ENCODE data around the gene SLC15A4. TPM values are rescaled to one million over a fixed set of nuclear protein-coding genes. Genes with fewer than 3 reads are reported as not detected.

SLC15A4 gene
- polyA plus RNA-seq, 3 donors from 2014 or later, result 36.3 to 39.2 (median 39.0) TPM

DNA sequence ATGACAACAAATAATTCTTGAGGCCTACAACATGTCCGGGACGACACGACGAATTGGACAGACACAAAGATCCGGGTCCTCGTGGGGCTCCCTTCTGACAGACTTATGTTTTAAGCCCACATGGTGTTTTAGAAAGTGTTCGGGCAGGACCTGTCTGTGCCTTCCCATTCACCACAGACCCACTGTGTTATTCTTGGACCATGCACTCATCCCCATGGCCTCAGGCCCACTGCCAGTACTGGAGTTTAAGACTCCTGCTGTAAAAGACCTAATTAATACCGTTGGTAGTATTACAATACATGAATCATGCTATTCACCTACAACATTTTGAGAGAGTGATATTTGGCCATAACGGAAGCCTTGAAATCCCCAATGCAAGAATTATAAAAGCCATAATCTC, 20.0 kb downstream of the SLC15A4 start:
- H3K4me3 Mint-ChIP-seq, result no peak overlapping the region
- H3K9me3 Mint-ChIP-seq, result peaks cover 0 to 4% (median 0%) of the 10 kb centered on the region in 6 donors
- H3K36me3 Mint-ChIP-seq, result peaks cover 47 to 66% (median 50%) of the 10 kb centered on the region in 3 donors
- peaks cover 51 to 75% of the 10 kb centered on the region in 2 donors for H3K4me1 Mint-ChIP-seq
- DNase-seq, result no peak
- peak overlapping the region in 5 of 6 donors; percentile 3 to 100 (median 56) for H3K27ac Mint-ChIP-seq
- H3K27me3 Mint-ChIP-seq (ENCODE audit: low read depth in 3 of 3), result peaks cover 7 to 12% (median 10%) of the 10 kb centered on the region in 3 donors

DNA sequence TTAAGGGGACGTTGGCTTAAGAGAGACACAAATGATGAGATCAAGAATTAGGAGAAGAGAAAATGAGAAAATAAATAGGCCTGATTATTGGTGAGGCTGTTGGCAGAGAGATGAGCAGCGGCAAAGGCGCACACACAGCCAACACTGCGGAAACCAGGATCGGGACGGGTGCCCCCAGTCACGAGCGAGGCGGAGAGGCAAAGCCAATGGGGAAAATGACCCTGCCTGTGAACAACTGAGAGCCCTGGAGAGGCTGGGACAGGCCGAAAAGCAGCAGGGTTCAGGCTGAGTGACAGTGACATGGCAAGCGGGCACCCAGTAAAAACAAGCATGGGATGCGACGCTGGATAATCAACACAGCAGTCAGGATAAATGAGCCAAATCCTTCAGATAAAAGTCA, 21.0 kb downstream of the SLC15A4 start:
- Mint-ChIP-seq H3K9me3 (peaks cover 0 to 4% (median 0%) of the 10 kb centered on the region in 6 donors), H3K27ac (peak overlapping the region; percentile 46 to 100 (median 78)), H3K36me3 (peaks cover 53 to 69% (median 58%) of the 10 kb centered on the region in 3 donors), H3K4me1 (peaks cover 57 to 75% of the 10 kb centered on the region in 2 donors), H3K27me3 (ENCODE audit: low read depth in 3 of 3) (peaks cover 10 to 15% (median 14%) of the 10 kb centered on the region in 3 donors), H3K4me3 (no peak overlapping the region)
- no peak for DNase-seq

- Mint-ChIP-seq H3K27me3 (ENCODE audit: low read depth in 3 of 3) (peaks cover 16 to 22% (median 21%) of the 10 kb centered on the region in 3 donors), H3K4me3 (no peak overlapping the region), H3K27ac (peak overlapping the region; percentile 46 to 100 (median 78)), H3K9me3 (peaks cover 0 to 4% (median 0%) of the 10 kb centered on the region in 6 donors), H3K36me3 (peaks cover 55 to 74% (median 63%) of the 10 kb centered on the region in 3 donors), H3K4me1 (peaks cover 62 to 80% of the 10 kb centered on the region in 2 donors)
- no peak for DNase-seq
Measured at GRCh38 chr12:128801879-128802391, 21.8 kb downstream of the SLC15A4 start.

DNA sequence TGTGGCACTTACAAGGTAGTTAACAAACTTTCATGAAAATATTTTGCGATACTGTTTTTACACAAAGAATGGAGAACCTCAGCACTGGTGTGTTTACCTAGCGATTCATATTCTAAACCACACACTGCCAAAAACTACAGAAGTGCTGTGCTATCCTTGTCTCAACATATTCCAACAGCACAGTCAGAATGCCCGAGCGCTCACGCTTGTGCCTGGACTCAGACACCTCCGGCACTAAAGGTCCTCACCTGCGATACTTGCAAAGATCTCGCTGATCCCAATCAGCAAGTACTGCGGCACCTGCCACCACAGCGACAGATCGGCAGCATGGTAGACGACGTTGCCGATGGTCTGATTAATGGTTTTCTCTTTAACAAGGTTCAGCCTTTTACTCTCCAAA, 23.2 kb downstream of the SLC15A4 start:
- Mint-ChIP-seq H3K36me3 (peaks cover 56 to 80% (median 70%) of the 10 kb centered on the region in 3 donors), H3K27ac (peak overlapping the region; percentile 46 to 100 (median 78)), H3K4me1 (peaks cover 74 to 84% of the 10 kb centered on the region in 2 donors)

DNA sequence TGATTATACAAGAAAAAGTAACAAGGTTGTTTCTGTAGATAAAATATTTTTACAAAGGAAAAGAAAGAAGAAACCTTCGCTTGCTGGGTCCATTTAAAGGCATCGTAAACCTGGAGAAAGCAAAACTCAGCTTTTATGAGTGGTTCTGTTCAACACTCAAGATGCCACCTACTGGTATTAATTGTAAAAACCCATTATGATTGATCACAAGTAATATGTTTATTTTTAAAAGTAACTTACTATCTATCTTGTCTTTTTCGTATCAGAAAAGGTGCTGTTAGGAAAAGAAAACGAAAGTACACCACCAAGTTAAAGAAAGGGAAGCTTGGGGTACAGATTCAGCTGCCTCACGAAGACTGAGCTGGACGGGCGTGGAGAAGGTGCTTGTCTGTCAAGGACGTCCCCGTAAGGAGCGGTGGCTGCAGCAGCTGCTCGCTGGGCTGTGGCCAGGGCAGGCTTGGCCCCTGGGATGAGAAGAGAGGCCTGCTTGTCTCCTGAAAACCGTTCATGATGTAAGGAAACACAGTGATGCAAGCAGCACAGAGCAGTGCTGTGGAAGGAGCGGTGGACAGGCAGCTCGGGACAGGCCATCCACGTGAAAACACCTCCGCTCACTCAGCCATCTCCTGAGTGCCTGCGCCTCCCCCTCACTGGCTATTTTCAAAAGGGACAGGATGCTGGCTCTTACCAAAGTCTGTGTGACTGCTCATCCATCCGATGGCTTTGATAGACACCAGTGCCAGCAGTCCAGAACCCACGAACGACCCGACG, 25.0 kb downstream of the SLC15A4 start:
- peak overlapping the region; percentile 80 to 87 (median 86) for H3K4me3 Mint-ChIP-seq
- H3K27ac Mint-ChIP-seq, result peak overlapping the region; percentile 97 to 100 (median 100)
- DNase-seq, result peak in 2 of 3 donors; percentile 35 to 47

More for the DNA sequence above, 23.2 kb downstream of the SLC15A4 start:
- no peak for DNase-seq
- H3K9me3 Mint-ChIP-seq, result peaks cover 0 to 2% (median 0%) of the 10 kb centered on the region in 6 donors
- H3K4me3 Mint-ChIP-seq, result peak overlapping the region in 1 of 5 donors; percentile 5
- peaks cover 28 to 32% (median 32%) of the 10 kb centered on the region in 3 donors for H3K27me3 Mint-ChIP-seq (ENCODE audit: low read depth in 3 of 3)

DNA sequence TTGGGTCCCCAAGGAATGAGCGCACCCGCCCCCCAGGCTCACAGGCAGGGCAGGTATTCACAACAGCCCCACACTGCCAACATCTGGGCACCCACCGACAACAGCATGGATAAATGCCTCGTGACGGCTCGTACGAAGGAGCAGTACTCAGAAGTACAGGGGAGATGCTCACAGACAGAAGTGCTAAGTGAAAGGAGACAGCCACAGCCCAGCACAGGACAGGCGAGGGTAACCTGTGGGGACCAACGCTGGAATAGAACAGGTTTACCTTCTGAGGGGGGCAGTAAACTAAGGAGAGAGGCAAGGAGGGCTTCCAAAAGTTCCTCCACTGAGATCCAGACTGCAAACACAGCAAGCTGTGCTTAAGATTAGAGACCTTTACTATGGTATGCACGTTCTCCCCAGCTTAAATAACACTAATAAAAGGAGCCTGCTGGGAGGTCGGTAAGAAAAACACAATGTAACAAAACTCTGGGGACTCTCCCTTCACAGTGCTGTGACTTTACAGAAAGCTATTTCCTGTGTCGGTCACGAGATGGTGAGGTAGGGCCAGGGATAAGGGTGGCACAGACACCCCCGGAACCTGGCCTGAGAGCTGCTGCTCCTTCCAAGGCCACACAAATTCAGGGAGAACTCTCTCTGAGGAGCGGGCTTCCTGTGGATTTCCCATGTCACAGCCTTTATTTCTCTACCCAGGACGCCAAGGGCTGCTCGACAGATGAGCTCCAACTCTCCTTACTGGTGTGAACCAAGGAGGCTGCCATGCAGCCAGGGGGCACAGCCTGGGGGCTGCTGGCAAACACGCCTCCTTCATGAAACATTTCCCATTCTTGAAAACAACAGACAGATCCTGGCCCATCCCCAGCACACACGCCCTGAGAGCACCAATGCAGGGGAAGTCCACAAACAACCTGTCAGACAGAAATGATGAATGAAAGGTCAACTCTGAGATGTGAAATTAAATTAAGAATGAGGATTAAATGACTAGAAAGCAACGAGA, 26.3 kb downstream of the SLC15A4 start:
- peaks cover 50 to 80% (median 65%) of the 10 kb centered on the region in 3 donors for H3K36me3 Mint-ChIP-seq
- DNase-seq, result peak; percentile 70 to 73 (median 73)
- peaks cover 0 to 2% (median 0%) of the 10 kb centered on the region in 6 donors for H3K9me3 Mint-ChIP-seq
- peak overlapping the region; percentile 97 to 100 (median 100) for H3K27ac Mint-ChIP-seq
- peaks cover 91 to 97% of the 10 kb centered on the region in 2 donors for H3K4me1 Mint-ChIP-seq
- H3K4me3 Mint-ChIP-seq, result peak overlapping the region; percentile 80 to 87 (median 86)
- peaks cover 40 to 56% (median 51%) of the 10 kb centered on the region in 3 donors for H3K27me3 Mint-ChIP-seq (ENCODE audit: low read depth in 3 of 3)

More for the DNA sequence above, 25.0 kb downstream of the SLC15A4 start:
- Mint-ChIP-seq H3K27me3 (ENCODE audit: low read depth in 3 of 3) (peaks cover 43 to 48% (median 44%) of the 10 kb centered on the region in 3 donors), H3K4me1 (peaks cover 89 to 97% of the 10 kb centered on the region in 2 donors), H3K36me3 (peaks cover 53 to 82% (median 67%) of the 10 kb centered on the region in 3 donors), H3K9me3 (peaks cover 0 to 2% (median 0%) of the 10 kb centered on the region in 6 donors)

GRCh38 chr12:128796439-128797118, 27.2 kb downstream of the SLC15A4 start:
- Mint-ChIP-seq H3K4me1 (peaks cover 91 to 97% of the 10 kb centered on the region in 2 donors), H3K9me3 (peaks cover 0 to 2% (median 0%) of the 10 kb centered on the region in 6 donors), H3K27me3 (ENCODE audit: low read depth in 3 of 3) (peaks cover 47 to 61% (median 56%) of the 10 kb centered on the region in 3 donors), H3K27ac (peak overlapping the region; percentile 97 to 100 (median 100)), H3K36me3 (peaks cover 58 to 81% (median 69%) of the 10 kb centered on the region in 3 donors), H3K4me3 (peak overlapping the region; percentile 80 to 87 (median 86))
- peak; percentile 82 to 87 (median 85) for DNase-seq

GRCh38 chr12:128795530-128796361, 28.0 kb downstream of the SLC15A4 start:
- DNase-seq, result peak in 1 of 3 donors; percentile 49
- Mint-ChIP-seq H3K9me3 (peaks cover 0 to 2% (median 0%) of the 10 kb centered on the region in 6 donors), H3K27ac (peak overlapping the region; percentile 97 to 100 (median 100)), H3K36me3 (peaks cover 58 to 84% (median 68%) of the 10 kb centered on the region in 3 donors), H3K4me3 (peak overlapping the region; percentile 80 to 87 (median 86)), H3K27me3 (ENCODE audit: low read depth in 3 of 3) (peaks cover 48 to 63% (median 56%) of the 10 kb centered on the region in 3 donors), H3K4me1 (peaks cover 92 to 97% of the 10 kb centered on the region in 2 donors)

GRCh38 chr12:128794661-128795529, 28.9 kb downstream of the SLC15A4 start:
- Mint-ChIP-seq H3K27me3 (ENCODE audit: low read depth in 3 of 3) (peaks cover 48 to 63% (median 56%) of the 10 kb centered on the region in 3 donors), H3K9me3 (peaks cover 0 to 2% (median 0%) of the 10 kb centered on the region in 6 donors), H3K4me3 (peak overlapping the region; percentile 80 to 87 (median 85)), H3K4me1 (peaks cover 93 to 96% of the 10 kb centered on the region in 2 donors), H3K27ac (peak overlapping the region; percentile 97 to 100 (median 100)), H3K36me3 (peaks cover 53 to 81% (median 63%) of the 10 kb centered on the region in 3 donors)
- DNase-seq, result peak; percentile 86 to 90 (median 87)

DNA sequence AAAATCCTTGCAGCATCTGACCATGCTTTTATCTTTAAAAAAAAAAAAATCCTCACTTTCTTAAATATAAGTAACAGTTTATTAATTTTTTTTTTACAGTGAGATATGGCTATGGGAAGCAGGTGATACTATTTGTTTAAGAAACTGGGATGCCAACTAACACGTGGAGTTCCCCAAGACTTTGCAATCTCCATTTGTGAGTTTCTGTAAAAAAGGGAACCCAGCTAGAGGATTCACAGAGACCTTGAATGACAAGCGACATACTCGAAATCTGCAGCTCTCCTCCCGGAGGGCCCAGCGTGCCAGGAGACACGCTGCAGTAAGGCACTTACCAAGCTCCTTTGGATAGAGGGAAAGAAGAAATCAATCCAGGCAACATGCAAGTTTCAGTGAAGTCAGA, 30.1 kb downstream of the SLC15A4 start:
- DNase-seq, result no peak
- H3K36me3 Mint-ChIP-seq, result peaks cover 51 to 69% (median 57%) of the 10 kb centered on the region in 3 donors
- H3K4me3 Mint-ChIP-seq, result peak overlapping the region; percentile 80 to 87 (median 85)
- peaks cover 91 to 93% of the 10 kb centered on the region in 2 donors for H3K4me1 Mint-ChIP-seq
- H3K27ac Mint-ChIP-seq, result peak overlapping the region; percentile 97 to 100 (median 100)
- H3K9me3 Mint-ChIP-seq, result peaks cover 0 to 2% (median 0%) of the 10 kb centered on the region in 6 donors
- peaks cover 45 to 58% (median 53%) of the 10 kb centered on the region in 3 donors for H3K27me3 Mint-ChIP-seq (ENCODE audit: low read depth in 3 of 3)

GRCh38 chr12:128792881-128793280, 30.9 kb downstream of the SLC15A4 start:
- peaks cover 84 to 86% of the 10 kb centered on the region in 2 donors for H3K4me1 Mint-ChIP-seq
- H3K27ac Mint-ChIP-seq, result peak overlapping the region; percentile 97 to 100 (median 100)
- H3K36me3 Mint-ChIP-seq, result peaks cover 47 to 61% (median 50%) of the 10 kb centered on the region in 3 donors
- H3K27me3 Mint-ChIP-seq (ENCODE audit: low read depth in 3 of 3), result peaks cover 44 to 52% (median 51%) of the 10 kb centered on the region in 3 donors
- peaks cover 0 to 2% (median 0%) of the 10 kb centered on the region in 6 donors for H3K9me3 Mint-ChIP-seq
- H3K4me3 Mint-ChIP-seq, result peak overlapping the region; percentile 80 to 87 (median 85)
- no peak for DNase-seq

All from immature natural killer cell (primary cell).